Activated B cell treated with CpG ODN at 0.5 μM for 24 hours (primary cell): ENCODE data around the gene TNFAIP8L1. TPM values are rescaled to one million over a fixed set of nuclear protein-coding genes. Genes with fewer than 3 reads are reported as not detected.

Source experiments
- ATAC-seq: fragments of 200-7000 bp; cut with Tn5 transposase; one replicate; pipeline ENCODE4 v1.10.0; 2021; ENCODE audit warnings: low read depth, mild to moderate bottlenecking, moderate library complexity
- CTCF ChIA-PET: fragments of 350-600 bp; sonication (Branson Sonifier 250); formaldehyde crosslinking; loops from one replicate; lab custom pipeline; 2021; ENCODE audit warnings: antibody characterized with exemption; lab: Charles Lee
- POLR2A ChIA-PET: fragments of 350-600 bp; sonication (Branson Sonifier 250); formaldehyde crosslinking; loops from one replicate; lab custom pipeline; 2021; ENCODE audit warnings: antibody characterized with exemption; lab: Charles Lee
- DNase-seq: peaks from one replicate; pipeline ENCODE4 v3.0.0; 2022
- H3K27ac Mint-ChIP-seq: one replicate; pipeline ENCODE4 v1.8.0; 2020; ENCODE audit warnings: mixed read lengths
- H3K27me3 Mint-ChIP-seq: one replicate; pipeline ENCODE4 v1.8.0; 2021; ENCODE audit warnings: mixed read lengths
- H3K36me3 Mint-ChIP-seq: one replicate; pipeline ENCODE4 v1.8.0; 2021; ENCODE audit warnings: low read depth, mixed read lengths
- H3K4me1 Mint-ChIP-seq: one replicate; pipeline ENCODE4 v1.8.0; 2021; ENCODE audit warnings: mixed read lengths
- H3K4me3 Mint-ChIP-seq: one replicate; pipeline ENCODE4 v1.8.0; 2020; ENCODE audit warnings: mild to moderate bottlenecking, mixed read lengths
- H3K9me3 Mint-ChIP-seq: one replicate; pipeline ENCODE4 v1.8.0; 2020; ENCODE audit warnings: mixed read lengths
- CTCF ChIP-seq: fragments of 200-600 bp; IDR thresholded peaks from one replicate; pipeline ENCODE4 v1.8.0; 2022; ENCODE audit warnings: antibody characterized with exemption, mild to moderate bottlenecking
- intact Hi-C: fragments of 100-400 bp; cut with micrococcal nuclease; formaldehyde crosslinking; loops from one replicate; pipeline ENCODE4 v1.15.1; 2024
- total RNA-seq: library from RNA; stranded (reverse); gene quantifications from 2 replicates; pipeline ENCODE4 v1.2.3, GENCODE V29; 2022

TNFAIP8L1 gene
- total RNA-seq, 1 donor from 2014 or later = 15.5 TPM

DNA sequence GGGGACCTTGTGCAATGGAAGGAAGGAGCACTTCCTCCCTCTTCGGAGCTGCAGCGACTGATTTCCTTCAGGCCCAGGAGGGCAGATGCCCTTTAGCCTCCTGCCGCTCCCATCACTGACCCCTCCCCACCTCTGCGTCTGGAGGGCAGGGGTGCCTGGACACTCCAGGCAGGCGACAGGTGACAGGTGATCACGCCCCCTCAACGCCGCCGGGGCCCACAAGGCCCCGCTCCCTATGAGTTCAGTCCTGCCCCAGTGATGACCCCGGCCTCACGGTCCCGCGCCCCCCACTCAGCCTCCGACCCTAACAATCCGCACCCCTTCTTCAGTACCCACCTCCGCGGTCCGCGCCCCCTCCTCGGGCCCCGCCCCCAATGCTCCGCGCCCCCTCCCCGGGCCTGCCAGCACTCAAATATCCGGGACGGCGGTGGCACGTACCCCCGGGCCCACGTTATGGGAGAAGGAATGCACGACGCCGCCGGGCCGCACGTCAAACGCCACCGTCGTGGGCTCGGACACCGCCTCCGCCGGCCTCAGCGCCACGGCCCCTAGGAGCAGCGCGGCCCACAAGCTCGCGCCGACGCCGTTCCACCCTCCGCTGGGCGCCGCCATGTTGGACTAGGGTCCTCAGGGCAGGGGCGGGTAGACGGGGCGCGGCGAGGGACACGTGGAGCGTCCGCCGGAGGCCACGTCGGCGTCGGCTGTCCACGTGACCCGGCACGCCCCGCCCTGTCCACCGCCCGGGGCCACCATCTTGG, 30.6 kb downstream of the TNFAIP8L1 start, which contains the start of gene MYDGF:
MYDGF (minus strand) TSS at position 620 of the 758 bp plus-strand sequence; CDS start at position 612, 8 bp downstream.
- Mint-ChIP-seq H3K27ac (peak within 1 kb of the TSS; percentile 77), H3K36me3 (peaks cover 33% of the 10 kb centered on the region), H3K27me3 (no peaks in the 10 kb centered on the region), H3K4me1 (peaks cover 18% of the 10 kb centered on the region), H3K4me3 (peak within 1 kb of the TSS; percentile 89), H3K9me3 (no peaks in the 10 kb centered on the region)
- intact Hi-C loops = loop anchor here (1.0 kb wide), 3 partner anchors 31 to 121 kb away; partner anchors contain the start of genes FEM1A and TNFAIP8L1
- ATAC-seq = peak; percentile 98
- POLR2A ChIA-PET = interaction anchor here (0.6 to 1.5 kb wide), 3 partner anchors 55 to 423 kb away, joined by 4 to 6 read pairs (median 4); partner anchors contain the start of gene YJU2
- peak; percentile 93 for DNase-seq
- CTCF ChIA-PET = interaction anchor here (1.2 kb wide), 1 partner anchor 34 kb away, joined by 3 read pairs; no protein-coding TSS in a partner anchor
- TF ChIP-seq CTCF = no peak

DNA sequence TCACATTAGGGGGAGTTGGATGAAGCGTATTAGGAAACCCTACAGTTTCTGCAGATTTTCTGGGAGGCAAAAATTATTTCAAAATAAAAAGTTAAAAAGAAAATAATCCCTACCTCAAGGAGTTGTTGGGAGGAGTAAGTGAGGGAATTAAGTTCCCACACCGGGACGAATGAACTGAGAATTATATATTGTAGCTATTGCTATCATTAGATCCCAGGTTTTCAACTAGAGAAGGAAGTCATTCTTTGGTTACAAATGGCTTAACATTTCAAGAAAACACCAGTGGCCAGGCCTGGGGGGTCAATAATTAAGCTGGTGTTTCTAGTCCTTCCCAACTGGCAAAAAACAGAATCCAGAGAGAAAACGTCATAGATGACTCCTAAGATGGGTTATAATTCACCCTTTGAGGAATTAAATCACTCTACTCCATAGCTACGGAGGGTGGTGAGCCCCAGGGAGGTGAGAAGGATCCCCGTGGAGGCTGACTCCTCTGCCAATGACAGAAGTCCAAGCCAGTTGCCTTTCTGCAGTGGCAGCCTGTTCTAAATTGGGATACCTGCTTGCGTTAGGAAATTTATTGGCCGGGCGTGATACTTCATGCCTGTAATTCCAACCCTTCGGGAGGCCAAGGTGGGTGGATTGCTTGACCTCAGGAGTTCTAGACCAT, 32.0 kb downstream of the TNFAIP8L1 start:
- Mint-ChIP-seq H3K36me3 (peaks cover 37% of the 10 kb centered on the region), H3K27me3 (no peaks in the 10 kb centered on the region), H3K4me1 (peaks cover 18% of the 10 kb centered on the region), H3K27ac (no peak overlapping the region), H3K4me3 (peak overlapping the region; percentile 69), H3K9me3 (no peaks in the 10 kb centered on the region)
- TF ChIP-seq CTCF = no peak
- POLR2A ChIA-PET = no interaction called here
- DNase-seq (no peak), ATAC-seq (no peak)
- intact Hi-C loops = no loop called here
- CTCF ChIA-PET = interaction anchor here (1.2 kb wide), 1 partner anchor 35 kb away, joined by 3 read pairs; no protein-coding TSS in a partner anchor

GRCh38 chr19:4673216-4673615, 33.9 kb downstream of the TNFAIP8L1 start:
- DNase-seq = no peak
- Mint-ChIP-seq H3K27me3 (no peaks in the 10 kb centered on the region), H3K9me3 (no peaks in the 10 kb centered on the region), H3K4me3 (no peak overlapping the region), H3K36me3 (peaks cover 37% of the 10 kb centered on the region), H3K27ac (no peak overlapping the region), H3K4me1 (peaks cover 12% of the 10 kb centered on the region)
- no peak for TF ChIP-seq CTCF
- ATAC-seq = no peak
- intact Hi-C loops = no loop called here
- POLR2A ChIA-PET = interaction anchor here (0.7 kb wide), 2 partner anchors 97 to 140 kb away, joined by 4 to 16 read pairs; no protein-coding TSS in a partner anchor
- CTCF ChIA-PET = no interaction called here

DNA sequence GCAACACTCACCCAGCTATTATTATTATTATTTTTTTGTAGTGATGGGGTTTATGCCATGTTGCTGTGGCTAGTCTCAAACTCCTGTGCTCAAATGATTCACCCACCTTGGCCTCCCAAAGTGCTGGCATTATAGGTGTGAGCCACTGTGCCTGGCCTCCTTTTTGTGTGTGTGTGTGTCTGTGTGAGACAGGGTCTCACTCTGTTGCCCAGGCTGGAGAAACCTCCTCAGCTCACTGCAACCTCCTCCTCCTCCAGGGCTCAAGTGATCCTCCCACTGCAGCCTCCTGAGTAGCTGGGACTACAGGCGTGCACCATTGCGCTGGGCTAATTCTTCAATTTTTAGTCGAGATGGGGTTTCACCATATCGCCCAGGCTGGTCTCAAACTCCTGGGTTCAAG, 34.4 kb downstream of the TNFAIP8L1 start:
- H3K36me3 Mint-ChIP-seq = peaks cover 38% of the 10 kb centered on the region
- no peaks in the 10 kb centered on the region for H3K9me3 Mint-ChIP-seq
- no peak for DNase-seq
- CTCF ChIA-PET = no interaction called here
- no peaks in the 10 kb centered on the region for H3K27me3 Mint-ChIP-seq
- TF ChIP-seq CTCF = no peak
- POLR2A ChIA-PET = interaction anchor here (0.7 kb wide), 1 partner anchor 139 kb away, joined by 4 read pairs; no protein-coding TSS in a partner anchor
- intact Hi-C loops = no loop called here
- H3K4me3 Mint-ChIP-seq = no peak overlapping the region
- no peak overlapping the region for H3K27ac Mint-ChIP-seq
- ATAC-seq = no peak
- peaks cover 9% of the 10 kb centered on the region for H3K4me1 Mint-ChIP-seq

- Mint-ChIP-seq H3K4me3 (no peak overlapping the region), H3K9me3 (no peaks in the 10 kb centered on the region), H3K27ac (no peak overlapping the region), H3K36me3 (peaks cover 44% of the 10 kb centered on the region), H3K27me3 (no peaks in the 10 kb centered on the region), H3K4me1 (no peaks in the 10 kb centered on the region)
- ChIA-PET CTCF (no interaction called here), POLR2A (no interaction called here)
- DNase-seq (no peak), ATAC-seq (no peak)
- intact Hi-C loops = no loop called here
- no peak for TF ChIP-seq CTCF
Measured at GRCh38 chr19:4675346-4675745, 36.0 kb downstream of the TNFAIP8L1 start.
